Vagina (tissue), 2 donors: ENCODE results near the gene NUBPL. TPM values are rescaled to one million over a fixed set of nuclear protein-coding genes. Genes with fewer than 3 reads are reported as not detected.
"Not testable (repeated sequence)": the region's sequence is repeated elsewhere in the genome, so short reads cannot be mapped to it uniquely, and the experiment has no call there.

Experiments used
- DNase-seq, 2 donors: peaks; one replicate each; pipeline ENCODE4 v3.0.0-alpha.2; 2017; ENCODE audit errors: extremely low spot score in 2 of 2
- H3K27ac ChIP-seq: fragments of 200-600 bp; sonication (generic); one replicate; pipeline ENCODE4 v1.5.1; 2019
- H3K27me3 ChIP-seq: fragments of 200-600 bp; sonication (generic); one replicate; pipeline ENCODE4 v1.5.1; 2019
- H3K36me3 ChIP-seq, 2 donors: fragments of 200-600 bp; sonication (generic); one replicate each; pipeline ENCODE4 v1.5.1; 2017 to 2019
- H3K4me1 ChIP-seq: fragments of 200-600 bp; sonication (generic); one replicate; pipeline ENCODE4 v1.5.1; 2019
- H3K4me3 ChIP-seq, 2 donors: fragments of 200-600 bp; sonication (generic); 1 replicate in 1 of 2; 2 replicates in 1 of 2; pipeline ENCODE4 v1.5.1; 2016 to 2019
- H3K9me3 ChIP-seq: fragments of 200-600 bp; sonication (generic); one replicate; pipeline ENCODE4 v1.5.1; 2019
- POLR2A ChIP-seq, 2 donors: fragments of 450-650 bp; IDR thresholded peaks; one replicate each; pipeline ENCODE4 v1.6.1; 2017; ENCODE audit warnings: antibody characterized with exemption in 2 of 2, mild to moderate bottlenecking in 2 of 2, moderate library complexity in 2 of 2
- POLR2AphosphoS5 ChIP-seq, 2 donors: sonication (generic); formaldehyde crosslinking; IDR thresholded peaks; one replicate each; pipeline ENCODE4 v1.9.0; 2017; ENCODE audit warnings: antibody characterized with exemption in 2 of 2, mild to moderate bottlenecking in 2 of 2, low read depth in 1 of 2; ENCODE audit not compliant: insufficient read depth in 1 of 2
- intact Hi-C: fragments of 100-400 bp; cut with DNase I; formaldehyde crosslinking; loops from one replicate; pipeline ENCODE4 v1.15.1; 2023
- total RNA-seq: library from RNA; depleted of rRNA; stranded (reverse); fragments of >200 nt; gene quantifications from one replicate; pipeline ENCODE4 v1.2.3, GENCODE V29; 2016
- TF ChIP-seq, protein P1 (sequence below), 3 experiments: fragments of 450-650 bp in 2 of 3; fragments of 200-600 bp in 1 of 3; sonication (generic) in 1 of 3; IDR thresholded peaks; one replicate each; pipeline ENCODE4 v1.5.1; 2017 to 2019; ENCODE audit warnings: antibody characterized with exemption in 3 of 3, mild to moderate bottlenecking in 2 of 3, moderate library complexity in 2 of 3

NUBPL gene
- total RNA-seq, 1 donor from 2014 or later: 8.6 TPM

DNA sequence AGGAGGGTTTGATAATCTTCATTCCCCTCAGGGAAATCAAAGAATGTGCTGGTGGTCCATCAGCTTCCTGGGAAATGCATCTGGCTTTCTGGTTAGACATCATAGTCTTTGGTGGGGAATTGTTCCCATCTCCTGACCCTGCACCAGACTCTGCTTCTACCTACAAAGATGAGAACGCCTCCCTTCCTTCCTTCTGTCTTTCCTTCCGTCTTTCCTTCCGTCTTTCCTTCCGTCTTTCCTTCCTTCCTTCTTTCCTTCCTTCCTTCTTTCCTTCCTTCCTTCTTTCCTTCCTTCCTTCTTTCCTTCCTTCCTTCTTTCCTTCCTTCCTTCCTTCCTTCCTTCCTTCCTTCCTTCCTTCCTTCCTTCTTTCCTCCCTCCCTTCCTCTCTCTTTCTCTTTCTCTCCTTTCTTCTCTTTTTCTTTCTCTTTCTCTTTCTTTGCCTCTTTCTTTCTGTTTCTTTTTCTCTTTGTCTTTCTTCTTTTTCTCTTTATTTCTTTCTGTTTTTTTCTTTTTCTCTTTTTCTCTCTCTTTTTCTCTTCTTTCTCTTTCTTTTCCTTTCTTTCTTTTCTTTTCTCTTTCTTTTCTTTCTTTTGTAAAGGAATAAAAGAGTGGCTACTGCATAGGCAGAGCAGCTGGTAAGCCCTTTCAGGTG, 326.9 kb downstream of the NUBPL start:
- intact Hi-C loops: no loop called here
- H3K36me3 ChIP-seq: no peaks in the 10 kb centered on the region
- TF ChIP-seq, protein P1, sequence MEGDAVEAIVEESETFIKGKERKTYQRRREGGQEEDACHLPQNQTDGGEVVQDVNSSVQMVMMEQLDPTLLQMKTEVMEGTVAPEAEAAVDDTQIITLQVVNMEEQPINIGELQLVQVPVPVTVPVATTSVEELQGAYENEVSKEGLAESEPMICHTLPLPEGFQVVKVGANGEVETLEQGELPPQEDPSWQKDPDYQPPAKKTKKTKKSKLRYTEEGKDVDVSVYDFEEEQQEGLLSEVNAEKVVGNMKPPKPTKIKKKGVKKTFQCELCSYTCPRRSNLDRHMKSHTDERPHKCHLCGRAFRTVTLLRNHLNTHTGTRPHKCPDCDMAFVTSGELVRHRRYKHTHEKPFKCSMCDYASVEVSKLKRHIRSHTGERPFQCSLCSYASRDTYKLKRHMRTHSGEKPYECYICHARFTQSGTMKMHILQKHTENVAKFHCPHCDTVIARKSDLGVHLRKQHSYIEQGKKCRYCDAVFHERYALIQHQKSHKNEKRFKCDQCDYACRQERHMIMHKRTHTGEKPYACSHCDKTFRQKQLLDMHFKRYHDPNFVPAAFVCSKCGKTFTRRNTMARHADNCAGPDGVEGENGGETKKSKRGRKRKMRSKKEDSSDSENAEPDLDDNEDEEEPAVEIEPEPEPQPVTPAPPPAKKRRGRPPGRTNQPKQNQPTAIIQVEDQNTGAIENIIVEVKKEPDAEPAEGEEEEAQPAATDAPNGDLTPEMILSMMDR (IDR thresholded peaks at IDR 0.05): no peak
- TF ChIP-seq POLR2A (IDR thresholded peaks at IDR 0.05) (no peak), POLR2AphosphoS5 (IDR thresholded peaks at IDR 0.05; ENCODE audit: insufficient read depth in 1 of 2, low read depth in 1 of 2) (no peak)
- no peaks in the 10 kb centered on the region for H3K9me3 ChIP-seq
- H3K27me3 ChIP-seq: no peaks in the 10 kb centered on the region
- no peak overlapping the region for H3K4me3 ChIP-seq
- no peak overlapping the region for H3K27ac ChIP-seq
- no peak for DNase-seq
- no peaks in the 10 kb centered on the region for H3K4me1 ChIP-seq

DNA sequence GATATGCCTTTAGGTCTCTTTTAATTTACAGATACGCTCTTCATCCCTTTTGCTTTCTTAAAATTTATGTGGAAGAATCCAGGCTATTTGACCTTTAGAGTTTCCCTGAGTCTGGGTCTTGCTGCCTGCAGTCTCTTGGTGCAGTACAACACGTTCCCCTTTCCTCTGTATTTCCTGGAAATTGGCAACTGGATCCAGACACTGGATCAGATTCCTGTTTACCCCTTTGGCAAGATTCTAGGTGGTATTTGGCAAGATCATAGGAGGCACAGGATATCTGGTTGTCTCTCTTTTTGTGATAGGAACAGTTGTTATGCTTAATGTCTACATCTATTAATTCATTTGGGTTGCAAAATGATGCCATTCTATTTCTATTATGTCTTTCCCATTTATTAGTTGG, 328.1 kb downstream of the NUBPL start:
- intact Hi-C loops: no loop called here
- Histone ChIP-seq H3K4me3 (no peak overlapping the region), H3K27ac (no peak overlapping the region), H3K27me3 (no peaks in the 10 kb centered on the region), H3K36me3 (no peaks in the 10 kb centered on the region), H3K4me1 (no peaks in the 10 kb centered on the region), H3K9me3 (no peaks in the 10 kb centered on the region)
- DNase-seq: no peak
- TF ChIP-seq, protein P1 (IDR thresholded peaks at IDR 0.05): no peak
- TF ChIP-seq POLR2AphosphoS5 (IDR thresholded peaks at IDR 0.05; ENCODE audit: insufficient read depth in 1 of 2, low read depth in 1 of 2) (no peak), POLR2A (IDR thresholded peaks at IDR 0.05) (no peak)

DNA sequence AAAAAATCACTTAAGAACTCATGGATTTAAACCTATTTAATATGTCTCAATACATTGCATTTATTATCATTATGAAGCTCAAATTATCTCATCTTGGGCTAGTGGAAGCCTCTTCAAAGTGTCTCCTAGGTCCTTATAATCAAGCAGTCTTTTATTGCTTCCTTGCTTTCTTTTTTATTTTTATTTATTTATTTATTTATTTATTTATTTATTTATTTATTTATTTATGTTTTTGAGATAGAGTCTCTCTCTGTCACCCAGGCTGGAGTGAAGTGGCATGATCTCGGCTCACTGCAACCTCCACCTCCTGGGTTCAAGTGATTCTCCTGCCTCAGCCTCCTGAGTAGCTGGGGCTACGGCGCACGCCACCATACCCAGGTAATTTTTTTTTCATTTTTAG, 329.0 kb downstream of the NUBPL start:
- H3K9me3 ChIP-seq, H3K4me3 ChIP-seq, H3K4me1 ChIP-seq, H3K36me3 ChIP-seq, intact Hi-C loops, DNase-seq, H3K27me3 ChIP-seq, H3K27ac ChIP-seq: not testable (repeated sequence)

DNA sequence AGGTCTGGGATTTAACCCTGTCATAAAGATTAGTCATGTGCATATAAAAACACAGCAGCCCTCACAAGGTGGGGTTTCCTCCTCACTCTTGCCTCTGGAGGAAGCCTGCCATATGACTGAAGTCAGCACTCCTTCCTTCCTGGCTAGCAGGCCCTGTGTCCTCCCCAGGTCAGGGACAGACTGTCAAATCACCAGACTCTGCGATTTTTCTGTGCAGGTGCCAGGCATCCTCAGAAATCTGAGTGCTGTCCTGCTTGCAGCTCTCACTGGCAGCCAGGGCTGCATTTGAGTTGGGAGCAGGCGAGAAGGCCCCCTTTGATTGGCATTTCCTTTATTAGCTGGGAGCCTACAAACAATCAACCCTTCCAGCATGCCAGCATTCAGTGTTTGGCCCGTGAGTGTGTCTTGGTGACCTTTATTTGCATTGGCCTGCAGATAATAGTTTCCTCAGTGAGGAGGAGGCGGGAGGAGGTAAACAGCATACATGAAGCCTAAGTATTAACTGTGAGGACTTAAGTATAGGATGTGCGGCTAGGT, 332.1 kb downstream of the NUBPL start:
- H3K27ac ChIP-seq: no peak overlapping the region
- no peak for DNase-seq
- H3K4me3 ChIP-seq: no peak overlapping the region
- no peaks in the 10 kb centered on the region for H3K36me3 ChIP-seq
- TF ChIP-seq, protein P1 (IDR thresholded peaks at IDR 0.05): no peak
- TF ChIP-seq POLR2A (IDR thresholded peaks at IDR 0.05): no peak
- TF ChIP-seq POLR2AphosphoS5 (IDR thresholded peaks at IDR 0.05; ENCODE audit: insufficient read depth in 1 of 2, low read depth in 1 of 2): no peak
- H3K27me3 ChIP-seq: no peaks in the 10 kb centered on the region
- no peaks in the 10 kb centered on the region for H3K4me1 ChIP-seq
- intact Hi-C loops: no loop called here
- no peaks in the 10 kb centered on the region for H3K9me3 ChIP-seq

GRCh38 chr14:31894351-31894750, 333.1 kb downstream of the NUBPL start:
- TF ChIP-seq, protein P1 (IDR thresholded peaks at IDR 0.05): no peak
- TF ChIP-seq POLR2AphosphoS5 (IDR thresholded peaks at IDR 0.05; ENCODE audit: insufficient read depth in 1 of 2, low read depth in 1 of 2) (no peak), POLR2A (IDR thresholded peaks at IDR 0.05) (no peak)
- Histone ChIP-seq H3K9me3 (no peaks in the 10 kb centered on the region), H3K27ac (no peak overlapping the region), H3K36me3 (no peaks in the 10 kb centered on the region), H3K27me3 (no peaks in the 10 kb centered on the region), H3K4me3 (no peak overlapping the region), H3K4me1 (no peaks in the 10 kb centered on the region)
- no peak for DNase-seq
- intact Hi-C loops: no loop called here
